GM18526 (cell line): ENCODE data around the gene XRN1.

ENCODE experiments used
- POLR2A ChIP-seq: IDR thresholded peaks from 3 replicates; pipeline ENCODE4 v1.6.1; 2011; ENCODE audit not compliant: insufficient read length; ENCODE audit errors: extremely low read depth

The XRN1 gene, protein sequence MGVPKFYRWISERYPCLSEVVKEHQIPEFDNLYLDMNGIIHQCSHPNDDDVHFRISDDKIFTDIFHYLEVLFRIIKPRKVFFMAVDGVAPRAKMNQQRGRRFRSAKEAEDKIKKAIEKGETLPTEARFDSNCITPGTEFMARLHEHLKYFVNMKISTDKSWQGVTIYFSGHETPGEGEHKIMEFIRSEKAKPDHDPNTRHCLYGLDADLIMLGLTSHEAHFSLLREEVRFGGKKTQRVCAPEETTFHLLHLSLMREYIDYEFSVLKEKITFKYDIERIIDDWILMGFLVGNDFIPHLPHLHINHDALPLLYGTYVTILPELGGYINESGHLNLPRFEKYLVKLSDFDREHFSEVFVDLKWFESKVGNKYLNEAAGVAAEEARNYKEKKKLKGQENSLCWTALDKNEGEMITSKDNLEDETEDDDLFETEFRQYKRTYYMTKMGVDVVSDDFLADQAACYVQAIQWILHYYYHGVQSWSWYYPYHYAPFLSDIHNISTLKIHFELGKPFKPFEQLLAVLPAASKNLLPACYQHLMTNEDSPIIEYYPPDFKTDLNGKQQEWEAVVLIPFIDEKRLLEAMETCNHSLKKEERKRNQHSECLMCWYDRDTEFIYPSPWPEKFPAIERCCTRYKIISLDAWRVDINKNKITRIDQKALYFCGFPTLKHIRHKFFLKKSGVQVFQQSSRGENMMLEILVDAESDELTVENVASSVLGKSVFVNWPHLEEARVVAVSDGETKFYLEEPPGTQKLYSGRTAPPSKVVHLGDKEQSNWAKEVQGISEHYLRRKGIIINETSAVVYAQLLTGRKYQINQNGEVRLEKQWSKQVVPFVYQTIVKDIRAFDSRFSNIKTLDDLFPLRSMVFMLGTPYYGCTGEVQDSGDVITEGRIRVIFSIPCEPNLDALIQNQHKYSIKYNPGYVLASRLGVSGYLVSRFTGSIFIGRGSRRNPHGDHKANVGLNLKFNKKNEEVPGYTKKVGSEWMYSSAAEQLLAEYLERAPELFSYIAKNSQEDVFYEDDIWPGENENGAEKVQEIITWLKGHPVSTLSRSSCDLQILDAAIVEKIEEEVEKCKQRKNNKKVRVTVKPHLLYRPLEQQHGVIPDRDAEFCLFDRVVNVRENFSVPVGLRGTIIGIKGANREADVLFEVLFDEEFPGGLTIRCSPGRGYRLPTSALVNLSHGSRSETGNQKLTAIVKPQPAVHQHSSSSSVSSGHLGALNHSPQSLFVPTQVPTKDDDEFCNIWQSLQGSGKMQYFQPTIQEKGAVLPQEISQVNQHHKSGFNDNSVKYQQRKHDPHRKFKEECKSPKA (N-terminal part only)

GRCh38 chr3:142447852-142448823 lies at the start of gene XRN1:
Gene XRN1 (minus strand): TSS chr3:142448037. CDS start chr3:142447944, 93 bp downstream.
- TF ChIP-seq POLR2A: peak; percentile 83

GRCh38 chr3:142495103-142495502 lies 47.3 kb upstream of the XRN1 start:
- TF ChIP-seq POLR2A: no peak

DNA sequence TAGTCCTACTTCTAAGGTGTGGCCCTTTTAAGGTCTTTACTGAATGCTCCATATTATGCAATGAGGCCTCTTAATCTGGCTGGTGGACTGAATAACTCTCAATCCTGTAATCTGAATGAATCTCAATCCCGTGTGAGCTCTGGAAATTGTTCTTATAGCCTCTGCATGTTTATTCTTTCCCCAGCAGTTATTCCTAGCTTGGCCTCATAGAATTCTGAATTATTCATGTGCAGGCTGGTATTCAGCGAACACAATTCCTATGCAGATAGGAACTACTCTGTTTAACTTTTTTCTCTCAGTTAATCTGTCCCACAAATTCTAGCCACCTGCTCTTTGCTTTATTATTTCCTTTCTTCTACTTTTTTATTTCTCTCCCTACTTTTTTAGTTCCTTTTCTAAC lies 44.3 kb upstream of the XRN1 start:
- no peak for TF ChIP-seq POLR2A

DNA sequence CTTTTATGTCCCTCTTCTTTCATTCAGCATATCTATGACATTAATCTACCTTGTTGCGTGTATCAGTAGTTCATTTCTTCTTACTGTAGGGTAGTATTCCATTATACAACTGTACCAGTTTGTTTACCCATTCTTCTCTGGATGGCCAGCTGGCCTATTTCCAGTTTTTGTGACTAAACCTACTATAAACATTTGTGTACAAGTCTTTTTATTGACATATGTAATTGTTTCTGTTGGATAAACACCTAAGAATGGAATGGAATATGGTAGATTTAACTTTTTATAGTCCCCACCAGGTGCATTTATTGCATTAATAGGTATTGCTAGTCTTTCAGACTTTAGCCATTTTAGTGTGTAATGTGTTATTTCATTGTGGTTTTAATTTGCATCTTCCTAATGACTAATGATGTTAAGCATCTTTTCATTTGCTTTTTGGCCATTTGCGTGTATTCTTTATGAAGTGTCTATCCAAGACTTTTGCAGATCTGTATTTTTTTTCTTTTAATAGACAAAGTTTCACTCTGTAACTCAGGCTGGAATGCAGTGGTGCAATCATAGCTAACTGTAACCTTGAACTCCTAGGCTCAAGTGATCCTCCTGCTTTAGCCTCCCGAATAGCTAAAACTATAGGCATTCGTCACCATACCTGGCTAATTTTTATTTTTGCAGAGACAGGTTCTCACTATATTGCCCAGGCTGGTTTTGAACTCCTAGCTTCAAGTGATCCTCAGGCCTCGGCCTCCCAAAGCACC lies 41.9 kb upstream of the XRN1 start:
- TF ChIP-seq POLR2A: no peak

DNA sequence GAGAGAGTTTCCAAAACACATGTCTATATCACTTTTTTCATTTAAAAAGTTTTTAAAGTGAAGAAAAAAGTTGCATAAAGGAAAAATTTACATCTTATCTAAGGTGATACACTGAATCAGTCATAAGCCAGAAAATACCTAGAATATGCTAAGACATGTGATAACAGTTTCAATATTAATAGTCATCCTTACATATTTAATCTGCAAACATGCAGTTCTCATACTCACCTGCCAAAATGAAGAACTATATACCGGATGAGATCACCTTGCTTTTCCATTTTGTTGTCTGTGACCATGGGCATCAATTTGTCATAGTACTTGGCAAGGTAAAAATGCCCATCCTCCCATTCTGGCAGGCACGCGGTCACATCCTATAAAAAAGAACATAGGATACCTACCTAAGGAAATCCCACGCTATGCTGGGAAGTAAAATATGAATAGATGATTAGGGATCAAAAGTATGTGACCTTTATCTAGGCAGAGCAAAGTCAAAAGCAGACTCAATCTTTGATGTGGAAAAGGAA lies 37.1 kb upstream of the XRN1 start:
- no peak for TF ChIP-seq POLR2A

GRCh38 chr3:142481196-142481595 lies 33.4 kb upstream of the XRN1 start:
- no peak for TF ChIP-seq POLR2A

DNA sequence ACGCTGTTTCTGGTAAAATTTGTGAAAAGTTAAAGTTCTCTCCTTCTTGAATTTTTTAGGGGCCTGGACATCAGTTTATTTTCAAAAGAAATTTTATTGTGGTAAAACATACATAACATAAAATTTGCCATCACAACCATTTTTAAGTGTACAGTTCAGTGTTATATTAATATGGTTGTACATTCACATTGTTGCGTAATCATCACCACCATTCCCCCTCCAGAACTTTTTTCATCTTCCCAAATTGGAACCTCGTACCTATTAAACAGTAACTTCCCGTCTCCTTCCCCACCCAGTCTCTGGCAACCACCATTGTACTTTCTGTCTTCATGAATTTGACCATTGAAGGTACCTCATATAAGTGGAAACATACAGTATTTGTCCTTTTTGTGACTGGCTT lies 23.0 kb upstream of the XRN1 start:
- no peak for TF ChIP-seq POLR2A

DNA sequence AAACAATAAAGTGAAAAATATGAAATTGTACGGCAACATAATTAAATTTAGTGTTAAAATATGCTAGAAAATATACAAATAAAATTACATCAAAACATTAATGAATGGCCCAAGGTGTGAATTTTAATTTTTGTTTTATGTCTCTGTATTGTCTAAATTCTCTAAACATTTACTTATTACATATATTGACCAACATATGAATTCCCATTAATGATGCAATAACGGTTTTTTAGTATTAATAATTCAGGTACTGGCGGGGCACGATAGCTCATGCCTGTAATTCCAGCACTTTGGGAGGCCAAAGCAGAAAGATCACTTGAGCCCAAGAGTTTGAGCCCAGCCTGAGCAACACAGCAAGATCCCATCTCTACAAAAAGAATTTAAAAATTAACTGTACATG lies 20.6 kb upstream of the XRN1 start:
- no peak for TF ChIP-seq POLR2A

DNA sequence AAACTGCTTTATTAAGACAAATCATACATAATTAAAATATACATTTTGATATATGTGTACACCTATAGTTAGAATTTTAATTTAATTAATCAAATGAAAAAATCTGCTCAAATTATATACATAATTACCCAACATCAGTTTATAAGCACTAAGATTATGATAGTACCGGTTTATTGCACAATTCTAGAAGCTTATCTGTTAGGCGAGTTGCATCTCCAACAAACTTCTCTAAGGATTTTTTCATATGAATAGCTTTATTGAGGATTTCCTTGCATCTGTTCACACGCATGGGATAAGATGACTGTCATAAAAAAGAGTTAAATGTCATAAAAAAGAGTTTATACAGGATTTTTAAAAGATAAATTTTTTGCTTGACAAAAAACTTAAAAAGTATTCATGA lies 19.9 kb upstream of the XRN1 start:
- TF ChIP-seq POLR2A: no peak

- TF ChIP-seq POLR2A: no peak
Measured at GRCh38 chr3:142460689-142461088, 12.9 kb upstream of the XRN1 start.

- TF ChIP-seq POLR2A: no peak
Measured at GRCh38 chr3:142459929-142460328, 12.1 kb upstream of the XRN1 start.

GRCh38 chr3:142459096-142459495 lies 11.3 kb upstream of the XRN1 start:
- TF ChIP-seq POLR2A: no peak

GRCh38 chr3:142450881-142451280 lies 3.0 kb upstream of the XRN1 start:
- TF ChIP-seq POLR2A: no peak
